Mesendoderm (in vitro differentiated cells): ENCODE data around the gene DISC1.

Source experiments
- DNase-seq: peaks from one replicate; pipeline ENCODE4 v3.0.0; 2013
- H2AK5ac ChIP-seq: 2 replicates; pipeline ENCODE4 v1.6.1; 2013; ENCODE audit warnings: low read length, inconsistent platforms
- H2BK120ac ChIP-seq: 2 replicates; pipeline ENCODE4 v1.6.1; 2013; ENCODE audit warnings: low read depth, mild to moderate bottlenecking, low read length, moderate library complexity, mixed read lengths
- H2BK15ac ChIP-seq: replicated peaks from 2 replicates; pipeline ENCODE4 v1.6.1; 2013; ENCODE audit warnings: low read depth, mild to moderate bottlenecking, moderate library complexity
- H2BK5ac ChIP-seq: 2 replicates; pipeline ENCODE4 v1.6.1; 2013; ENCODE audit warnings: low read length, inconsistent platforms
- H3K18ac ChIP-seq: 2 replicates; pipeline ENCODE4 v1.6.1; 2013; ENCODE audit warnings: mild to moderate bottlenecking, low read length, mixed read lengths
- H3K23ac ChIP-seq: one replicate; pipeline ENCODE4 v1.6.1; 2013; ENCODE audit warnings: low read length
- H3K27ac ChIP-seq: 2 replicates; pipeline ENCODE4 v1.5.1; 2013; ENCODE audit warnings: low read depth, mild to moderate bottlenecking, inconsistent platforms, low read length, moderate library complexity
- H3K27me3 ChIP-seq: 2 replicates; pipeline ENCODE4 v1.6.1; 2013; ENCODE audit warnings: low read length, control low read depth, mild to moderate bottlenecking, inconsistent platforms; ENCODE audit not compliant: insufficient read depth, poor library complexity
- H3K36me3 ChIP-seq: 2 replicates; pipeline ENCODE4 v1.6.1; 2013; ENCODE audit warnings: low read length, inconsistent platforms; ENCODE audit not compliant: control insufficient read depth, insufficient read depth
- H3K4ac ChIP-seq: one replicate; pipeline ENCODE4 v1.6.1; 2013; ENCODE audit warnings: low read depth, mild to moderate bottlenecking, low read length, moderate library complexity
- H3K4me1 ChIP-seq: 2 replicates; pipeline ENCODE4 v1.6.1; 2013; ENCODE audit warnings: low read depth, low read length, inconsistent platforms; ENCODE audit not compliant: control insufficient read depth
- H3K4me2 ChIP-seq: 2 replicates; pipeline ENCODE4 v1.6.1; 2013; ENCODE audit warnings: low read length
- H3K4me3 ChIP-seq: 2 replicates; pipeline ENCODE4 v1.5.1; 2013; ENCODE audit warnings: mild to moderate bottlenecking, low read length
- H3K56ac ChIP-seq: one replicate; pipeline ENCODE4 v1.6.1; 2013; ENCODE audit warnings: low read length
- H3K79me1 ChIP-seq: 2 replicates; pipeline ENCODE4 v1.6.1; 2013; ENCODE audit warnings: low read length, inconsistent platforms
- H3K79me2 ChIP-seq: 2 replicates; pipeline ENCODE4 v1.6.1; 2013; ENCODE audit warnings: mild to moderate bottlenecking, low read length; ENCODE audit not compliant: control insufficient read depth, insufficient read depth
- H3K9ac ChIP-seq: 2 replicates; pipeline ENCODE4 v1.6.1; 2013; ENCODE audit warnings: low read length, inconsistent platforms
- H4K5ac ChIP-seq: one replicate; pipeline ENCODE4 v1.6.1; 2013; ENCODE audit warnings: low read length
- H4K8ac ChIP-seq: one replicate; pipeline ENCODE4 v1.6.1; 2013; ENCODE audit warnings: low read depth, mild to moderate bottlenecking, control low read depth, low read length, moderate library complexity
- WGBS: extraction: QIAGEN DNeasy Blood & Tissue Kit; methylation state at CpG from one replicate; pipeline ENCODE4 v1.1.7; 2013; ENCODE audit warnings: low lambda C conversion rate, missing lambda C conversion rate; ENCODE audit not compliant: insufficient coverage; ENCODE audit errors: extremely low coverage; 5-methylcytosine and 5-hydroxymethylcytosine counted together

DISC1 gene

DNA sequence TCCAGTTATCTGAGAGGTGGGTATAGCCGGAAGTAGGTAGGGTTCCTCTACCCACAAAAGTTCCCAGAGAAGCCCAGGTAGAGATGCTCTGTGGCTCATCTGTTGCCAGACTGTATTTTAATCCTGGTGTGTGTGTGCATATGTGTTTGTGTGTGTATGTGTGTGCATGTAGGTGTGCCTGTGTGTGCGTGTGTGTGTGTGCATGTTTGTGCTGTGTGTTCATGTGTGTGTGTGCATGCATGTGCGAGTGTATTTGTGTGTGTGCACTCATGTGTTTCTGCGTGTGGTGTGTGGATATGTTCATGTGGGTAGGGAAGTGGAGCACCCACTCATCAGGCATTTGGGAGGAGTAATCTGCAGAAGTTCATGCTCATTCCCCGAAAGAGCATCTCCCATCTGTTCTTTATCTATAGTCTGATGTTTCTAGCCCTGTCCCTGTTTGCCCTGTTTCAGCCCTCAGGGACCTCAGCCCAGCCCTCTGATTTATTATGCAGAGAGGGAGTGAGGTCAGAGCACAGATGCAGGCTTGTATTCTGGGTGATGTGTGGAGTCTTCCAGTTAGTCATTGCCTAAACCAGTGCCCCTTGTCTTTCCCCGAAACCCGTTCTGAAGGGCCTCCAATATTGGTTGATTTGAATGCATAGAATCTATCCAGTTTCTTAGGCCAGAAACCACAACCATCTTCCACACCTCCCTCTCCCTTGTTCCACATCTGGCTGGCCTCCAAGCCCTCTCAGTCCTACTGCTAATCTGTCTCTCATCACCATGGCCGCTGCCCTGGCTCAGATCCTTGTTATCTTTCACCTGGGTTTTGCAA is 69.1 kb downstream of the DISC1 start:
- no peak overlapping the region for H4K5ac ChIP-seq
- DNase-seq = no peak
- no peak overlapping the region for H3K4ac ChIP-seq
- WGBS = no CpG with 5 or more reads among the region's 8 CpGs
- H3K56ac ChIP-seq = no peak overlapping the region
- no peak overlapping the region for H3K4me2 ChIP-seq
- H2BK5ac ChIP-seq = no peak overlapping the region
- no peak overlapping the region for H3K4me3 ChIP-seq
- H2AK5ac ChIP-seq = no peak overlapping the region
- H3K27ac ChIP-seq = no peak overlapping the region
- H3K79me1 ChIP-seq = no peaks in the 10 kb centered on the region
- H2BK15ac ChIP-seq = no peak overlapping the region
- H3K79me2 ChIP-seq = no peaks in the 10 kb centered on the region
- no peak overlapping the region for H3K18ac ChIP-seq
- H3K27me3 ChIP-seq = no peaks in the 10 kb centered on the region
- H3K23ac ChIP-seq = no peak overlapping the region
- H4K8ac ChIP-seq = no peak overlapping the region
- H3K36me3 ChIP-seq = no peaks in the 10 kb centered on the region
- no peak overlapping the region for H3K9ac ChIP-seq
- H2BK120ac ChIP-seq = no peak overlapping the region
- H3K4me1 ChIP-seq = no peaks in the 10 kb centered on the region

DNA sequence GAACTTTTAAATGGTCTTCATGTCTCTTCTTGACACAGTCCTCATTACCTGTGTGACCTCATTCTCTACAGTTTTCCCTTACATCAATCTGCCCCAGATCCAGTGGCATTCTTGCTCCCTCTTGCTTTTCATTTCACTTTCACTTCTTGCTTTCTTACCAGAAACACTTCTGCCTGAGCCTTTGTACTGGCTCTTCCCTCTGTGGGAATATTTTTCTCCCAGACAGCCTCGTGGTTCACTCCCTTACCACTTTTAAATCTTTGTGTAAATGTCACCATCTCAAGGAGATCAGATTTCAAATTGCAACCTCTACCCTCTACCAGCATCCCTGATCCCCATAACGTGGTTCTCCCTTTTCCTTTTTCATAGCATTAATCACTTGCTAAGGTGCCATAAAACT is 73.2 kb downstream of the DISC1 start:
- Histone ChIP-seq H3K27me3 (no peaks in the 10 kb centered on the region), H2BK15ac (no peak overlapping the region), H3K4me2 (no peak overlapping the region), H3K36me3 (no peaks in the 10 kb centered on the region), H3K79me1 (no peaks in the 10 kb centered on the region), H3K9ac (no peak overlapping the region), H2AK5ac (no peak overlapping the region), H3K4ac (no peak overlapping the region), H4K5ac (no peak overlapping the region), H4K8ac (no peak overlapping the region), H3K4me1 (no peaks in the 10 kb centered on the region), H2BK5ac (no peak overlapping the region), H3K56ac (no peak overlapping the region), H3K79me2 (no peaks in the 10 kb centered on the region), H3K4me3 (no peak overlapping the region), H3K18ac (no peak overlapping the region), H3K27ac (no peak overlapping the region), H3K23ac (no peak overlapping the region), H2BK120ac (no peak overlapping the region)
- no CpG with 5 or more reads among the region's 2 CpGs for WGBS
- no peak for DNase-seq

DNA sequence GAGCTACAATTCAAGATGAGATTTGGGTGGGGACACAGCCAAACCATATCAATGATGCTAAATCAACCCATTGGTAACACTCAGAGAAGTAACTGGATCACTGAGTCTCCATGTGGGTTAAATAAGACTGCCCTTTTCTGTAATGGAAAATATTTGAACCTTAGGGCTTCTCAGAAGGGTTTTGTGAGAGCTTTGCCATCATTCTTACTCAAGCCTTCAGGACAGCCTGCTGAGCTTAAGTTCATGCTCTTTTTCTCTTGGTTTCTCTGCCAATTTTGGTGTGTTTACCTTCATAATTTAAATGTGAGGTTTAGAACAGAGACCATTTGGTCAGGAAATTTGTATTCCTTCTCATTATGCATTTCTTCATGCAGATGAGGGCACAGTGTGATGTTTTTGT is 74.7 kb downstream of the DISC1 start:
- H2BK120ac ChIP-seq = no peak overlapping the region
- H2AK5ac ChIP-seq = no peak overlapping the region

DNA sequence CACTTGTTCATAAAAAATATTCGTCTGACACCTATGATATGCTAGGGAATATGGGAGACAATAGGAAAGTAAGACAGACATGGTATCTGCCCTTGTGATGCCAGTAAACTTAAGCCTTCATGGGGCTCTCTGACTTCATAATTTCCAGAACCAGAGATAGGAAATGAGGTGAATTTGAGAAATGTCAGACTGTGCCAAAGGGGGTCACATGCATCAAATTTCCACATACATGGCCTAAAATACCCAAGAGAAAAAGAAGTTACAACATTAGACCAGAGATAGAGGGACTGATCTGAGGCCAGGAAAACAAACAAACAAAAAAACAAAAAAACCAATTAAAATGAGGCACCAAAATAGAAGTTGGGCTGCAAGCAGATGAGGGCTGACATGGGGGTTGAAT is 75.7 kb downstream of the DISC1 start:
- Histone ChIP-seq H3K4me2 (no peak overlapping the region), H3K4me3 (no peak overlapping the region), H2BK120ac (no peak overlapping the region), H3K27me3 (no peaks in the 10 kb centered on the region), H3K27ac (no peak overlapping the region), H3K4me1 (no peaks in the 10 kb centered on the region), H3K56ac (no peak overlapping the region), H4K8ac (no peak overlapping the region), H3K18ac (no peak overlapping the region), H3K79me1 (no peaks in the 10 kb centered on the region), H2AK5ac (no peak overlapping the region), H3K4ac (no peak overlapping the region), H3K79me2 (no peaks in the 10 kb centered on the region), H3K36me3 (no peaks in the 10 kb centered on the region), H4K5ac (no peak overlapping the region), H3K23ac (no peak overlapping the region), H2BK5ac (no peak overlapping the region), H2BK15ac (no peak overlapping the region), H3K9ac (no peak overlapping the region)
- DNase-seq = no peak
- WGBS = no CpG with 5 or more reads among the region's 1 CpG

More for the DNA sequence above, 74.7 kb downstream of the DISC1 start:
- no peaks in the 10 kb centered on the region for H3K79me1 ChIP-seq
- no peak overlapping the region for H3K9ac ChIP-seq
- no peak for DNase-seq
- no peaks in the 10 kb centered on the region for H3K27me3 ChIP-seq
- no peak overlapping the region for H3K23ac ChIP-seq
- H3K4ac ChIP-seq = no peak overlapping the region
- H3K27ac ChIP-seq = no peak overlapping the region
- H3K36me3 ChIP-seq = no peaks in the 10 kb centered on the region
- no peak overlapping the region for H2BK5ac ChIP-seq
- H4K8ac ChIP-seq = no peak overlapping the region
- H3K4me1 ChIP-seq = no peaks in the 10 kb centered on the region
- no peak overlapping the region for H4K5ac ChIP-seq
- H3K4me3 ChIP-seq = no peak overlapping the region
- no peak overlapping the region for H2BK15ac ChIP-seq
- H3K56ac ChIP-seq = no peak overlapping the region
- no peak overlapping the region for H3K18ac ChIP-seq
- no peaks in the 10 kb centered on the region for H3K79me2 ChIP-seq
- H3K4me2 ChIP-seq = no peak overlapping the region

DNA sequence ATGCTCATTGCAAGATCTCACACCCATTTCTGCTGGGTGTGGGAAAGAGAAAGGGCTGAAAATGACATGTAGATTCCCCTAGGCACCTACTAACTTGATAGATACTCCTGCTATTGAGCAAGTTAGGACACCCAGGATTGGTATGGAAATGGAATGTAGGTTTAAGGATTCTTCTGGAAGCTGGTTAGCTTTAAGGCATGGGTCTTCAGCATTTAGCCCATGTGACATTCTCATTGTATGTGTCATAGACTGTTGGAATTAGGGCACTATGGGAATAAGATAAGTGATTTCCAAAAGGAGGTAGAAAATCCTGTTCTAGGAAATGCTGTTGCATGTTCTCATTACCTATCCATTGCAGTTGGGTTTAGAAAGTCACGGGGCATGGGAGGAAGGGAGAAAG is 76.2 kb downstream of the DISC1 start:
- no peak overlapping the region for H3K4me2 ChIP-seq
- no peaks in the 10 kb centered on the region for H3K27me3 ChIP-seq
- H4K5ac ChIP-seq = no peak overlapping the region
- H3K56ac ChIP-seq = no peak overlapping the region
- no peak overlapping the region for H3K4ac ChIP-seq
- peak; percentile 81 for DNase-seq
- no peaks in the 10 kb centered on the region for H3K79me1 ChIP-seq
- no peak overlapping the region for H3K9ac ChIP-seq
- H2BK15ac ChIP-seq = no peak overlapping the region
- H3K36me3 ChIP-seq = no peaks in the 10 kb centered on the region
- no peak overlapping the region for H2BK120ac ChIP-seq
- no peak overlapping the region for H3K27ac ChIP-seq
- no peaks in the 10 kb centered on the region for H3K79me2 ChIP-seq
- H3K4me1 ChIP-seq = no peaks in the 10 kb centered on the region
- no peak overlapping the region for H2AK5ac ChIP-seq
- H2BK5ac ChIP-seq = no peak overlapping the region
- WGBS = no CpG with 5 or more reads among the region's 1 CpG
- no peak overlapping the region for H3K18ac ChIP-seq
- no peak overlapping the region for H3K23ac ChIP-seq
- no peak overlapping the region for H3K4me3 ChIP-seq
- H4K8ac ChIP-seq = no peak overlapping the region
